IMR-90 (cell line): ENCODE measurements around the gene KANSL1L. TPM values are rescaled to one million over a fixed set of nuclear protein-coding genes. Genes with fewer than 3 reads are reported as not detected.

Source experiments
- ATAC-seq: fragments of 200-7000 bp; cut with Tn5 transposase; 2 replicates; pipeline ENCODE4 v1.9.1; 2020; ENCODE audit warnings: low read depth, mild to moderate bottlenecking, moderate library complexity
- BruUV-seq: library from RNA; stranded (reverse); fragments of 400-500 nt; replicated peaks from 2 replicates; lab custom pipeline; 2021; lab: Mats Ljungman, UMichigan
- CTCF ChIA-PET: fragments of 300-600 bp; formaldehyde crosslinking; extraction: SDS; loops from one replicate; lab custom pipeline; 2021; ENCODE audit warnings: antibody characterized with exemption; lab: Yijun Ruan, JAX
- POLR2A ChIA-PET: fragments of 300-600 bp; sonication (Branson Sonifier 250); formaldehyde crosslinking; loops from one replicate; lab custom pipeline; 2022; ENCODE audit warnings: antibody characterized with exemption; ENCODE audit not compliant: unreplicated experiment; lab: Charles Lee
- DNase-seq: peaks from one replicate; pipeline ENCODE4 v3.0.0; 2013
- H2AFZ ChIP-seq: replicated peaks from 2 replicates; pipeline ENCODE3; 2013; ENCODE audit warnings: low read length, mild to moderate bottlenecking; ENCODE audit not compliant: poor library complexity
- H2AK5ac ChIP-seq: 2 replicates; pipeline ENCODE4 v1.6.1; 2013; ENCODE audit warnings: low read depth, low read length, inconsistent platforms
- H2AK9ac ChIP-seq: replicated peaks from 2 replicates; pipeline ENCODE3; 2013; ENCODE audit warnings: mild to moderate bottlenecking, low read depth, low read length, moderate library complexity; ENCODE audit not compliant: poor library complexity
- H2BK120ac ChIP-seq: 2 replicates; pipeline ENCODE4 v1.6.1; 2013; ENCODE audit warnings: low read depth, low read length, inconsistent platforms
- H2BK15ac ChIP-seq: 3 replicates; pipeline ENCODE4 v1.6.1; 2013; ENCODE audit warnings: low read depth, low read length, inconsistent platforms
- H2BK20ac ChIP-seq: 2 replicates; pipeline ENCODE4 v1.6.1; 2013; ENCODE audit warnings: low read depth, mild to moderate bottlenecking, inconsistent platforms, low read length, moderate library complexity
- H2BK5ac ChIP-seq: 2 replicates; pipeline ENCODE4 v1.6.1; 2013; ENCODE audit warnings: mild to moderate bottlenecking, low read depth, low read length, inconsistent platforms; ENCODE audit not compliant: poor library complexity, severe bottlenecking
- H3K14ac ChIP-seq: replicated peaks from 2 replicates; pipeline ENCODE4 v1.6.1; 2013; ENCODE audit warnings: low read depth, low read length, inconsistent platforms
- H3K18ac ChIP-seq: 2 replicates; pipeline ENCODE4 v1.6.1; 2013; ENCODE audit warnings: low read depth, low read length, control low read depth
- H3K23ac ChIP-seq: 2 replicates; pipeline ENCODE4 v1.6.1; 2013; ENCODE audit warnings: low read depth, low read length, inconsistent platforms
- H3K27ac ChIP-seq: 2 replicates; pipeline ENCODE4 v1.5.1; 2013; ENCODE audit warnings: mild to moderate bottlenecking, control low read depth, low read length; ENCODE audit not compliant: insufficient read depth
- H3K27me3 ChIP-seq: 2 replicates; pipeline ENCODE4 v1.6.1; 2013; ENCODE audit warnings: low read length; ENCODE audit not compliant: control insufficient read depth, insufficient read depth
- H3K36me3 ChIP-seq: 2 replicates; pipeline ENCODE4 v1.6.1; 2013; ENCODE audit warnings: low read length, mixed read lengths; ENCODE audit not compliant: control insufficient read depth, insufficient read depth
- H3K4ac ChIP-seq: 2 replicates; pipeline ENCODE4 v1.6.1; 2013; ENCODE audit warnings: low read depth, low read length, inconsistent platforms
- H3K4me1 ChIP-seq: 2 replicates; pipeline ENCODE4 v1.6.1; 2013; ENCODE audit warnings: low read length, mixed read lengths; ENCODE audit not compliant: control insufficient read depth, insufficient read depth
- H3K4me2 ChIP-seq: 2 replicates; pipeline ENCODE4 v1.6.1; 2013; ENCODE audit warnings: low read depth, mild to moderate bottlenecking, control low read depth, low read length, moderate library complexity
- H3K4me3 ChIP-seq: 2 replicates; pipeline ENCODE4 v1.5.1; 2013; ENCODE audit warnings: low read depth, mild to moderate bottlenecking, control low read depth, low read length, moderate library complexity; ENCODE audit not compliant: insufficient read depth
- H3K56ac ChIP-seq: 2 replicates; pipeline ENCODE4 v1.6.1; 2013; ENCODE audit warnings: low read length, inconsistent platforms; ENCODE audit not compliant: insufficient read depth; ENCODE audit errors: extremely low read depth
- H3K79me1 ChIP-seq, 2 experiments: 2 replicates each; pipeline ENCODE4 v1.6.1; 2013; ENCODE audit warnings: low read length in 2 of 2, inconsistent platforms in 1 of 2, low read depth in 1 of 2
- H3K9ac ChIP-seq: 2 replicates; pipeline ENCODE4 v1.6.1; 2013; ENCODE audit warnings: low read depth, low read length, control low read depth
- H3K9me1 ChIP-seq: 2 replicates; pipeline ENCODE4 v1.6.1; 2013; ENCODE audit warnings: low read length, inconsistent platforms; ENCODE audit not compliant: insufficient read depth
- H3K9me3 ChIP-seq: 2 replicates; pipeline ENCODE4 v1.6.1; 2013; ENCODE audit warnings: low read length; ENCODE audit not compliant: control insufficient read depth, insufficient read depth
- H4K20me1 ChIP-seq: 2 replicates; pipeline ENCODE4 v1.6.1; 2013; ENCODE audit warnings: low read length, inconsistent platforms; ENCODE audit not compliant: insufficient read depth
- H4K5ac ChIP-seq: 2 replicates; pipeline ENCODE4 v1.6.1; 2013; ENCODE audit warnings: mild to moderate bottlenecking, low read depth, low read length, control low read depth
- H4K8ac ChIP-seq, 2 experiments: 2 replicates each; pipeline ENCODE4 v1.6.1; 2013; ENCODE audit warnings: low read depth in 2 of 2, low read length in 2 of 2, control low read depth in 1 of 2, inconsistent platforms in 1 of 2
- H4K91ac ChIP-seq: 2 replicates; pipeline ENCODE4 v1.6.1; 2013; ENCODE audit warnings: low read depth, low read length, inconsistent platforms; ENCODE audit not compliant: insufficient read depth
- BHLHE40 ChIP-seq: fragments of 150-350 bp; IDR thresholded peaks from 2 replicates; pipeline ENCODE4 v1.6.1; 2016; ENCODE audit warnings: mild to moderate bottlenecking, low read depth, low read length
- CEBPB ChIP-seq: IDR thresholded peaks from 2 replicates; pipeline ENCODE4 v1.6.1; 2012; ENCODE audit warnings: low read depth, low read length, improper control_type of control experiment
- CHD1 ChIP-seq: IDR thresholded peaks from 2 replicates; pipeline ENCODE4 v1.6.1; 2012; ENCODE audit warnings: low read depth, low read length, improper control_type of control experiment
- ELK1 ChIP-seq: fragments of 150-350 bp; IDR thresholded peaks from 2 replicates; pipeline ENCODE4 v1.6.1; 2016; ENCODE audit warnings: low read depth, mild to moderate bottlenecking, low read length, moderate library complexity, borderline replicate concordance
- FOS ChIP-seq: fragments of 150-350 bp; IDR thresholded peaks from 2 replicates; pipeline ENCODE4 v1.6.1; 2016; ENCODE audit warnings: low read depth, low read length
- MAFK ChIP-seq: IDR thresholded peaks from 2 replicates; pipeline ENCODE4 v1.6.1; 2012; ENCODE audit warnings: low read depth, low read length, improper control_type of control experiment
- MAZ ChIP-seq: IDR thresholded peaks from 2 replicates; pipeline ENCODE4 v1.6.1; 2012; ENCODE audit warnings: low read depth, mild to moderate bottlenecking, low read length, improper control_type of control experiment, moderate library complexity, borderline replicate concordance
- MXI1 ChIP-seq: IDR thresholded peaks from 2 replicates; pipeline ENCODE4 v1.6.1; 2012; ENCODE audit warnings: low read depth, mild to moderate bottlenecking, low read length, moderate library complexity, borderline replicate concordance
- NFE2L2 ChIP-seq: fragments of 150-350 bp; IDR thresholded peaks from 2 replicates; pipeline ENCODE4 v1.6.1; 2016; ENCODE audit warnings: low read depth, mild to moderate bottlenecking, low read length
- POLR2A ChIP-seq: IDR thresholded peaks from 2 replicates; pipeline ENCODE4 v1.6.1; 2012; ENCODE audit warnings: mild to moderate bottlenecking, low read depth, low read length
- RAD21 ChIP-seq: IDR thresholded peaks from 2 replicates; pipeline ENCODE4 v1.6.1; 2012; ENCODE audit warnings: low read length, improper control_type of control experiment
- RCOR1 ChIP-seq: IDR thresholded peaks from 2 replicates; pipeline ENCODE4 v1.6.1; 2012; ENCODE audit warnings: mild to moderate bottlenecking, low read length, improper control_type of control experiment; ENCODE audit not compliant: insufficient replicate concordance
- SMC3 ChIP-seq: fragments of 150-350 bp; IDR thresholded peaks from 2 replicates; pipeline ENCODE4 v1.6.1; 2016; ENCODE audit warnings: low read depth, mild to moderate bottlenecking, antibody characterized with exemption, low read length, moderate library complexity
- dilution Hi-C: fragments of 300-500 bp; cut with HindIII; formaldehyde crosslinking; loops from one replicate; pipeline ENCODE4 v1.14.3; 2018; ENCODE audit warnings: low sequenced_read_pairs; ENCODE audit not compliant: unreplicated experiment
- in situ Hi-C: fragments of 300-500 bp; cut with MboI; formaldehyde crosslinking; loops from 3 replicates; pipeline ENCODE4 v1.14.3; 2019; ENCODE audit warnings: low sequenced_read_pairs, inconsistent platforms, mixed read lengths
- intact Hi-C: fragments of 100-400 bp; cut with micrococcal nuclease; formaldehyde crosslinking; loops from 2 replicates; pipeline ENCODE4 v1.10.0; 2022
- polyA plus RNA-seq, 3 experiments: library from polyadenylated mRNA; depleted of rRNA; stranded (reverse); fragments of >200 nt; gene quantifications; 2 replicates each; pipeline ENCODE4 v1.2.3, GENCODE V29; 2012; ENCODE audit warnings: low replicate concordance in 1 of 3
- total RNA-seq: library from RNA; depleted of rRNA; stranded (reverse); fragments of >200 nt; gene quantifications from 2 replicates; pipeline ENCODE4 v1.2.3, GENCODE V29; 2012
- TF ChIP-seq, protein P1 (sequence below): fragments of 150-350 bp; IDR thresholded peaks from 2 replicates; pipeline ENCODE4 v1.6.1; 2017; ENCODE audit warnings: mild to moderate bottlenecking, antibody characterized with exemption, low read length, low read depth
- TF ChIP-seq, protein P2 (sequence below): conservative IDR thresholded peaks from 2 replicates; pipeline ENCODE4 v1.5.1; 2012; ENCODE audit warnings: mild to moderate bottlenecking, low read depth, low read length, improper control_type of control experiment

KANSL1L gene
- total and polyA plus RNA-seq, 2 of the 4 experiments (the other 2 are of a cell fraction), result 3.1 to 7.2 TPM

GRCh38 chr2:210132239-210132638 is 39.0 kb downstream of the KANSL1L start:
- dilution Hi-C loops (no loop called here), in situ Hi-C loops (no loop called here), intact Hi-C loops (no loop called here)
- Histone ChIP-seq H2BK5ac (no peak overlapping the region), H2AK5ac (no peak overlapping the region), H4K8ac (no peak overlapping the region), H3K56ac (no peak overlapping the region), H3K9ac (no peak overlapping the region), H3K9me1 (0 out of 2 replicates have a peak, but pooled peaks cover 3% of the 10 kb centered on the region), H3K27me3 (no peaks in the 10 kb centered on the region), H2BK20ac (no peak overlapping the region), H2AFZ (no peak overlapping the region), H3K4me1 (no peaks in the 10 kb centered on the region), H2BK120ac (no peak overlapping the region), H3K27ac (no peak overlapping the region), H3K4me2 (no peak overlapping the region), H4K20me1 (no peaks in the 10 kb centered on the region), H3K4me3 (no peak overlapping the region), H3K9me3 (no peaks in the 10 kb centered on the region), H3K14ac (no peak overlapping the region), H4K5ac (no peak overlapping the region), H3K36me3 (peaks cover 3% of the 10 kb centered on the region; the same call in 1 of the 2 replicates), H2BK15ac (no peak overlapping the region), H2AK9ac (no peak overlapping the region), H4K91ac (no peak overlapping the region), H3K18ac (no peak overlapping the region), H3K79me1 (peaks cover 0 to 5% of the 10 kb centered on the region in 2 experiments; a peak in 1 of 4 replicates), H3K23ac (no peak overlapping the region), H3K4ac (no peak overlapping the region)
- no peak for TF ChIP-seq BHLHE40
- TF ChIP-seq, protein P1, sequence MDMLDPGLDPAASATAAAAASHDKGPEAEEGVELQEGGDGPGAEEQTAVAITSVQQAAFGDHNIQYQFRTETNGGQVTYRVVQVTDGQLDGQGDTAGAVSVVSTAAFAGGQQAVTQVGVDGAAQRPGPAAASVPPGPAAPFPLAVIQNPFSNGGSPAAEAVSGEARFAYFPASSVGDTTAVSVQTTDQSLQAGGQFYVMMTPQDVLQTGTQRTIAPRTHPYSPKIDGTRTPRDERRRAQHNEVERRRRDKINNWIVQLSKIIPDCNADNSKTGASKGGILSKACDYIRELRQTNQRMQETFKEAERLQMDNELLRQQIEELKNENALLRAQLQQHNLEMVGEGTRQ, result no peak
- no peak for TF ChIP-seq RCOR1
- TF ChIP-seq SMC3, result no peak
- TF ChIP-seq MAZ, result no peak
- TF ChIP-seq POLR2A, result no peak
- TF ChIP-seq MAFK, result no peak
- TF ChIP-seq CEBPB, result no peak
- TF ChIP-seq CHD1, result no peak
- no peak for TF ChIP-seq NFE2L2
- no peak for TF ChIP-seq ELK1
- no peak for TF ChIP-seq MXI1
- TF ChIP-seq, protein P2, sequence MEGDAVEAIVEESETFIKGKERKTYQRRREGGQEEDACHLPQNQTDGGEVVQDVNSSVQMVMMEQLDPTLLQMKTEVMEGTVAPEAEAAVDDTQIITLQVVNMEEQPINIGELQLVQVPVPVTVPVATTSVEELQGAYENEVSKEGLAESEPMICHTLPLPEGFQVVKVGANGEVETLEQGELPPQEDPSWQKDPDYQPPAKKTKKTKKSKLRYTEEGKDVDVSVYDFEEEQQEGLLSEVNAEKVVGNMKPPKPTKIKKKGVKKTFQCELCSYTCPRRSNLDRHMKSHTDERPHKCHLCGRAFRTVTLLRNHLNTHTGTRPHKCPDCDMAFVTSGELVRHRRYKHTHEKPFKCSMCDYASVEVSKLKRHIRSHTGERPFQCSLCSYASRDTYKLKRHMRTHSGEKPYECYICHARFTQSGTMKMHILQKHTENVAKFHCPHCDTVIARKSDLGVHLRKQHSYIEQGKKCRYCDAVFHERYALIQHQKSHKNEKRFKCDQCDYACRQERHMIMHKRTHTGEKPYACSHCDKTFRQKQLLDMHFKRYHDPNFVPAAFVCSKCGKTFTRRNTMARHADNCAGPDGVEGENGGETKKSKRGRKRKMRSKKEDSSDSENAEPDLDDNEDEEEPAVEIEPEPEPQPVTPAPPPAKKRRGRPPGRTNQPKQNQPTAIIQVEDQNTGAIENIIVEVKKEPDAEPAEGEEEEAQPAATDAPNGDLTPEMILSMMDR, result no peak
- no peak for TF ChIP-seq RAD21
- TF ChIP-seq FOS, result no peak
- DNase-seq (no peak), ATAC-seq (no peak)
- CTCF ChIA-PET, result no interaction called here
- no TSS peak for BruUV-seq
- POLR2A ChIA-PET, result interaction anchor here (0.5 kb wide), 1 partner anchor 39 kb away, joined by 4 read pairs; no protein-coding TSS in a partner anchor
